Measurements from ENCODE around the gene CNPY2.
"Not testable (repeated sequence)": the region's sequence is repeated elsewhere in the genome, so short reads cannot be mapped to it uniquely, and the experiment has no call there.

CNPY2 gene

DNA sequence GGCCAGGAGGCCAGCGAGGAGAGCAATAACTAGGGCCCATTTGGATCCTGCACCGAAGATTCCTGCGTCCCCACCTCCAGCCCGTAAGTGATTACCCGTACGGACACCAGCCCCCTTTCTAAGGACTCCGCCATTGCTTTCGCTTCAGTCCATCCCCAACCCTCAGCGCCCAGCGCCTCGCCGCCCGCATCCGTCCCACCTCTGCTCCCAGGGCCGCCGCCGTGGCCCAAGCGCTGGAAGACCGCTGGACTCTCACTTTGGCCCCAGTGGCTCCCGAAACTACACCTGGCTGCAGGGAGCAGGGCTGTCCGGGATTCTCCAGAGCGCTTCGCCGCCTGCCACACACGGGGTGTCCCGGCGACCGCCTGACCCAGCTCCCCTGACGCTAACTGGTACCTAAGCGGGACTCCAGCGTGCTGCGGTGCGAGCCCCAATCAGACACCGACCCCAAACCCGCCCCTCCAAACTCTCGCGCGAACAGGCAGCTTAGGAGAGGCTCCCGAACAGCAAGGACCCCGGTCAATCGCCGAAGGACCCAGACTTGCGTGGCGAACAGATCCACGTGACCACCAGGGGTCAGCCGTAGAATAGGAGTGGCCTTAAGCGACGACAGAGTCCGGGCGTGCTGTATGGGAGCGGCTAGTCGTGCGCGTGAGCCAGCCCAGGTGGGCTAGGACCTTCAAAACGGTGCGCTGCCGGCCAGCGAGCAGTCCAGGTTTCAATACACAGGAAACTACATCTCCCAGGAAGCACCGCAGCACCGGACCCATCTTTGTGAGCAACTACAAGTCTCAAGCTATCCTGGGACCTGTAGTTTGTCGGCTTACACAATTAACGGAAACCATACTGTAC, at the start of gene CNPY2:
TSS of gene CNPY2 (minus strand) at position 367 of the 852 bp plus-strand sequence. CDS start 771 bp downstream, outside the sequence.
- peak; percentile 96 for DNase-seq (ENCODE audit: low read depth)

DNA sequence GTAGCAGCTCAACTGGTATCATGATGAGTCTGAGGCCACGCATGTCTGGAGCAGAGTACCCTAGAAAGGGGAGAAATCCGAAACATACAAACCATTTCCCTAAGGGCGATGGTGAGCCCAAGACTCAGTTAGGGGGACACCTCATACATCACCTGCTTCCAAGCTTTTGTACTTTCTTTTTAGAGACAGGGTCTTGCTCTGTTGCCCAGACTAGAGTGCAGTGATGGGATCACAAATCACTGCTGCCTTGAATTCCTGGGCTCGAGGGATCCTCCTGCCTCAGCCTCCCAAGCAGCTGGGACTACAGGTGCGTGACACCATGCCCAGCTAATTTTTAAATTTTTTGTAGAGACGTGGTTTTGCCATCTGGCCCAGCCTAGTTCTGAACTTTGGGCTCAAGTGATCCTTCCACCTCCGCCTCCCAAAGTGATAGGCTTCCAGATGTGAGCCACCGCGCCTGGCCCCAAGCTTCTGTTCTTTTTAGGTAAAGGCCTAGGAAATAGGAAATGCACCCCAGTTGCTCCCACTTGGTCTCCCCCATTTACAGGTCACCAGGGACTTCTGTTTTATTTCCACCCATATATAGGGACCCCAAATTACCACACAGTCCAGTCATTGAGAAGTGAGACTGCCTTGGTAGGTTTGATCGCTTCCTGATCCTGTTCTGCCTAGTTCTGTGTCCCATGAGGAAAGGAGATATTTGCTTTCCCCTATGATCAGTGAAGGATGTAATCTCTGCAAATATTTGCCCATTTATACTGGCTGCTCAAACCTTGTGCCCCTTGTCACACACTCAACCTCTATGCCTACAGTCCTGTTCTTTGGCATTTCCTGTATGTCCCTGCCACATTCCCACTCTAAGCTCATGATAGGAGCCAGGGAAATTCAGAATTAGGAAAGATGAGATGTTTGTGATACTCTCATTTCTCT, 46.6 kb upstream of the CNPY2 start, which contains the start of gene APOF:
TSS of gene APOF (minus strand) at position 728 of the 930 bp plus-strand sequence. CDS start at position 616, 112 bp downstream.
- DNase-seq (ENCODE audit: low read depth): no peak

DNA sequence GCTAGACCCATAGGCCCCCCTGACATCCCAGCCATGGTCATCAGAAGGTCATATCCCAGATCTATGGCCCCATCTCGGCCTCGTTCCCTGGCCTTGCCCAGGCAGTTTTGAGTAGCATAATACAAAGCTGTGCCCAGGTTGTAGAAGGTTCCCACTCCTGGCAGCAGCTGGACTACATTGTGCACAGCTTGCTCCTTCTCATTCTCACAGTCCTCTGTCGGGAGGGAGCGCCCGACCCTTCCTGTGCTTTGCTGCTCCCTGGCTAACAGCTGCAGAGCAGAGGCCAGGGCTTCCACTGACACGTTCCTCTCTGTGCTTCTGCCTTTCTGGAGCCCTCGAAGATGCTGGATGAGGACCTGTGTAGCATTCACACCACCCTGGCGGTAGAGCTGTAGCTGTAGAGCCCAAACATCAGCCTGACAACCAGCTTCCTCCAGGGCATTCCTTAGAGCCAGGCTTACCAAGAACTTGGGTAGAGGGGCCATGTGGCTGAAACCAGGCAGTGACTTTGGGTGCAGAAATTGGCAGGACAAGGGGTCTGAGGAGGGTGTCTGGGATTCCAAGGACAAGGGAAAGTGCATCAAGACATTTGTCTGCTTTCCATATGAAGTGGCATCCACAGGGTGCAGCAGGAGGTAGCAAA, 45.8 kb upstream of the CNPY2 start:
- no peak for DNase-seq (ENCODE audit: low read depth)

DNA sequence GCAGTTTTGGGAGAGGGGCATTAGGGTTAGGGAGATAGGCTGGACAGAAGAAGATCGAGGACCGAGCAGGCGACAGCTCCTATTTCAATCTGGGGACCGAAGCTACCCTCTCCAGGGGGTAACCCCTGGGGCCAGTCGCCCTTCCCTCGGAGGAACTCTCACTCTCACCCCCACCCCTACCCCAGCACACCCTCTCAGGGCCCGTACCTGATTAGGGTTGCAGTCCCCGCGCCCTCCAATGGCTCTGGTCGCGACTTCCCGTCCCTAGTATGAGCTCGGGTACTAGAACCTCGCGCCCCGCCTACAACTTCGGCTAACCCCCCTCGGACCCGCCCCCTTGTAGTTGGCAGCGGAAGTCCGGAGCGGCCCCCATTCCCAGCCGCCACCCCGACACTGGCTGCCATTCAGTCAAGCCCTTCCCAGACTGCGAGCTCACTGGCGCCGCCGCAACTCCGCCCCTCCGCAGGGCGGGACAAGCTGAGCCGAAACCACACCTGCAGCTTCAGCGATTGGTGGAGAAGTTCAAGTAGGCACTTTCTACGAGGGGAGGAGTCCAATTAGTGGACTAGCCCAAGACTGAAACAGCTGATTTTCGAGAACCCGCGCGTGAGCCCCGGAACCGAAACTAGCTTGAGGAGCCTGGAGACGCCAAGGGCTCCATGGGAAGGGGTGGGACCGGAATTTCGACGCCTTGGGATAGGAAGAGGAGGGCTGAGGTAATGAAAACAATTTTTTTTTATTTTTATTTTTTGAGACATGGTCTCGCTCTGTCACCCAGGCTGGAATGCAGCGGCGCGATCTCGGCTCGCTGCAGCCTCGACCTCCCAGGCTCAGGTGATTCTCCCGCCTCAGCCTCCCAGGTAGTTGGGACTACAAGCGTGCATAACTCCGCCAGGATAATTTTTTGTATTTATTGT, 44.3 kb upstream of the CNPY2 start, which contains the start of gene STAT2:
TSS of gene STAT2 (minus strand) at position 257 of the 917 bp plus-strand sequence. CDS start 3,536 bp downstream, outside the sequence.
- peak; percentile 100 for DNase-seq (ENCODE audit: low read depth)

DNA sequence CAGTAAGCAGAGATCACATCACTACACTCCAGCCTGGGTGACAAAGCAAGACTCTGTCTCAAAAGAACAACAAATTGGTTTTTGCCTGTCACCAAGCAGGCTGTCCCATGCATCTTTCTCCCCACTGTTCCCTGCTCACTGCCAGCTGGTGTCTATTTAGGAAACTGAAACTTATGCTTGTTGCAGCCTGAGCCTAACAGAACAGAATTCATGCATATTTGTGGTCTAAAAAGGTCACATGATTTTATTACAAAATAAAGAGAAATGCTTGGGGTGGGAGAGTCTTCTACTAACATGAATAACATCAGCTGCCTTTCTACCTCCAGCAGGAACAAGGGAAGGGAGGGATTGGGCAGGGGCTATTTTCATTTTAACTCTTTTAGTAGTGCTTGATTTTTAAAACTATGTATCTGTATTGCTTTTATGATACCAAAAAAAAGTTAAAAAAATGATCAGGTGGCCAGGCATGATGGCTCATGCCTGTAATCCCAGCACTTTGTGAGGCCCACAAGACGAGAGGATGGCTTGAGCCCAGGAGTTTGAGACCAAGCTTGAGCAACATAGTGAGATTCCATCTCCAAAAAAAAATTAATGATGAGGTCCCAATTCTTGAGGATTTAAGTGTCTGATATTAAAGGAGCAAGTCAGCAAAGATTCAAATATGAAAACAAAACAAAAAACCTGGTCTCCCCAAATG, 43.2 kb upstream of the CNPY2 start:
- DNase-seq (ENCODE audit: low read depth): peak; percentile 88

DNA sequence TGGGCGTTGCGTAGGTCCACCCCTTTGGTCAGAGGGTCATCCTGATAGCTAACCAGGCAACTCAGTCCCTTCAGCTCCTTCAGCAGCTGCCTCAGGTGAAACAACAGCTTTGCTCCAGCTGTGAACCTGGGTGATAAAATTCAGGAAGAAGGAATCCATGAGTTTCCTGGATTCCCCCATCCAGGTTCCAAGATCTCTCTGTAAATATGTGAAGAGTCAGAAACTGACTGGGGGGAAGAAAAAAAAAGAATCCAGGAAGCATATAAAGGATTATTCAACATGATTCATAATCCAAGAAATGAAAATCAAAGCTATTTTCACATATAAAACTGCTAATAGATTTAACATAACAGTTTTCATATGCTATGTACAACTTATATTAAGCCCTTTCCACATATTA, 35.5 kb upstream of the CNPY2 start:
- DNase-seq (ENCODE audit: low read depth): no peak

DNA sequence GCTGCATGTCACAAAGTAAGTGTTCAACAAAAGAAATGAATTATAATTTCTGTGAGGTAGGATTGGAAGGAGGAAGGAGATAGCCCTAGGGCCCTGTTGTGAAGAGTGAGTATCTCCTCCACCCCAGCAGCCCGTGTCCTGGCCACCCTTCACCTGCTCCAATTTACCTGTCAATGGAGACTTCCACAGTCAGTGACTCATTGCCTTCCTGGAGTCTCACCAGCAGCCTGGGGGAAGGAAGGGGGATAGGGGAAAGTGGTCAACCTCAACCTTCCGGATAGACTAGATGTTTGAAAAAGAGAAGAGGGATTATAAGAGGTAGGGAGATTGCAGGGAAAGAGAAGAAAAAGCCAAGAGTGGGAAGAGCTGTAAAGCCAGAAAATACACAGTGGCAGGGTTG, 34.9 kb upstream of the CNPY2 start:
- DNase-seq (ENCODE audit: low read depth): no peak

DNA sequence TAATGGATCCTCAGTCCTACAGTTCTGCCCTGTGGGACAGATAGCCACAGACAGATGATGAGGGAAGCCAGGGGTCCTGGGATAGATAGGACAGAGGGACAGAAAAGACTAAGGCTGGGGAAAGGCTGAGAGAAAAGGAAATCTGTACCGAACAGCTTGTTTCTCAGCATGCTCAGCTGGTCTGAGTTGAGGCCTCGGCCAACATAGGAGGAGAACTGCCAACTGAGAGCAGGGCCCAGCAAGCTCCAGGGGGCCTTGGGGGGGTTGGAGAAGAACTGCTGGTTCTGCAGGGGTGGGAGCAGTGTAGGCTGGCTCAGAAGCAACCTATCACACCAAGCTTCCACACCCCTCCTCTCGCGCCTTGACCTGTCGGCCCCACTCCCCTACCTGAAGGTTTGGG, 33.0 kb upstream of the CNPY2 start:
- DNase-seq (ENCODE audit: low read depth): no peak

DNA sequence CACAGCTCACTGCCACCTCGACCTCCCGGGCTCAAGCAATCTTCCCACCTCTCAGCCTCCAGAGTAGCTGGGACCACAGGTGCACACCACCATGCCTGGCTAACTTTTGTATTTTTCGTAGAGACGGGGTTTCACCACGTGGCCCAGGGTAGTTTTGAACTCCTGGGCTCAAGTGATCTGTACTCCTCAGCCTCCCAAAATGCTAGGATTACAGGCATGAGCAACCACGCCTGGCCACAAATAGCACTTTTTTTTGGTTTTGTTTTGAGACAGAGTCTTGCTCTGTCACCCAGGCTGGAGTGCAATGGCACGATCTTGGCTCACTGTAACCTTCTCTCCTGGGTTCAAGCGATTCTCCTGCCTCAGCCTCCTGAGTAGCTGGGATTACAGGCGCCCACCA, 31.5 kb upstream of the CNPY2 start:
- DNase-seq (ENCODE audit: low read depth): not testable (repeated sequence)

DNA sequence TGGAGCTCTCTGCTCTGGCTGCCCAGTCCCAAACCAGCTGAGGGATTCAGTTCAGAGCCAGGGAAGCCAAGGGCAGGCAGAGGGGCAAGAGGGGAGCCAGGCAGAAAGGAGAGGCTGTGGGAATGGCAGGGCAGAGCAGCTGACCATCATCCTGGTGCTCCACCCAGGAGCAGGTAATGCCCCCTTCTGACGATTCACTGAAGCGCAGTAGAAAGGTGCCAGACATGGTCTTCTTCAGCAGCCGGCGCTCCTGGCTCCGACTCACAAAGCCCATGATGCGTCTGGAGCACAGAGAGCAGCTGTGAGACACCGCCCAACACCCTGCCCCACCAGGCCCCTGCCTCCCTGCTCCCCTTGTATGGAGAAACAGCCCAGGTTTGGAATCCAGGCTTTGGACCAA, 30.9 kb upstream of the CNPY2 start:
- DNase-seq (ENCODE audit: low read depth): peak; percentile 26

DNA sequence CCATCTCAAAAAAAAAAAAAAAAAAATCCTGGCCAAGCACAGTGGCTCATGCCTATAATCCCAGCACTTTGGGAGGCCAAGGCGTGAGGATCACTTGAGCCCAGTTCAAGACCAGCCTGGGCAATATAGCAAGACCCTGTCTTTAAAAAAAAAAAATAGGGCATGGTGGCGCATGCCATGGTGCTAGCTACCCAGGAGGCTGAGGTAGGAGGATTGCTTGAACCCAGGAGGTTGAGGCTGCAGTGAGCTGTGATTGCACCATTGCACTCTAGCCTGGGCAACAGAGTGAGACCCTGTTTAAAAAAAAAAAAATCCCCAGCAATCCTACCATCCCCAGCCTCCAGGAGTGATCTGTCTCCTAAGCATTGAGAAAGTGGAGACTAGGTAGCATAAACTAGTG, 26.5 kb upstream of the CNPY2 start:
- DNase-seq (ENCODE audit: low read depth): not testable (repeated sequence)

DNA sequence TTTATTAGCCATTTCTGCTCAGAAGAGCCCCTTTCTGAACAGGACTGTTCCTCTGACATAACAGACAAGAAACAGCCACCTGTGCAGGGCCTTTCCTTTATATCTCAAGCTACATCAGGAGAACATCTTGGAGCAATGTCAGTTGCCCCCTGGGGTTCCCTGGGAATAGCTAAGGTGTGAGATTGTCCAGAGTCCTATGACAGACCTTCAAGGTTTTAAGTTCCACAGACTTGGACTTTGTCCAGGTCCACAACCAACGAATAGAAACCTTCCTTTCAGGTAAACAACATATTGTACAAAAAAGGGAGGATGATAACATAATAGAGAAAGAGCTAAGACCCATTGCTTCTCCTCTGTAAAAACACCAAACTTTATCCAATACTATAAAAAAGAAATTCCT, 25.8 kb upstream of the CNPY2 start:
- no peak for DNase-seq (ENCODE audit: low read depth)

DNA sequence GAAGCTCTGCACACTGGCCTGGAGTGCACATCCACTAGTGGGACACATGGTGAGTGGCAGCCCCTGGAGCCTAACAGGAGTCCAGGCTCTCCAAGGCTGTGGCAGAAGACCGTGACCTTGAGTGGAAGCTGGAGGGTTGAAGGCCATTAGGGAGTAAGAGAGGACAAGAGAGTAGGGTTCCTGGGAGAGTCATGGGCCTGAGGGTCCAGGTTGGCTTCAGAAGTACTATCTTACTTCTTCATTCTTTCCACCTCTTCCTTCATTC, 23.3 kb upstream of the CNPY2 start:
- DNase-seq (ENCODE audit: low read depth): no peak

DNA sequence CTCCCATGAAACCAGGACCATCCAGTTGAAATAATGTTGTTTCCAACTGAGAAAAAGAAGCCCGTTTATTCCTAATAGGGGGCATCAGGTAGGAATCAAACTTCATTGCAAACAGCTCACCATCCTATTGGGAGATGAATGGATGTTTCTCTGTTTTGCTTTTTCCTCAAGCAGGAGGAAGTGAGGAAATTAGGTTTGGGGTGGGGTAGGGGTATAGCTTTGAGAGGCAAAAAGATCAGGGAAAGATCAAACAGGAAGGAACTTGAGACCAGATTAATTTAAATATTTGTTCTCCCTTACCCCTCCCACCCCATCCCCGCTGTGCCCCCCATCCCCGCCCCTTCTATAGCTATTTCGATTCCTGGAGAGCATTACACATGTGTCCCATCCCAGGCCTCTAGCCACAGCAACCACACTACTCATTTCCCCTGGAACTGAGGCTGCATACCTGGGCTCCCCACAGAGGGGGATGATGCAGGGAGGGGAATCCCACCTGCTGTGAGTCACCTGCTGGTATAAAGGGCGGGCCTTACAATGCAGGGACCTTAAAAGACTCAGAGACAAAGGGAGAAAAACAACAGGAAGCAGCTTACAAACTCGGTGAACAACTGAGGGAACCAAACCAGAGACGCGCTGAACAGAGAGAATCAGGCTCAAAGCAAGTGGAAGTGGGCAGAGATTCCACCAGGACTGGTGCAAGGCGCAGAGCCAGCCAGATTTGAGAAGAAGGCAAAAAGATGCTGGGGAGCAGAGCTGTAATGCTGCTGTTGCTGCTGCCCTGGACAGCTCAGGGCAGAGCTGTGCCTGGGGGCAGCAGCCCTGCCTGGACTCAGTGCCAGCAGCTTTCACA, 22.7 kb upstream of the CNPY2 start, which contains the start of gene IL23A:
TSS of gene IL23A (plus strand) at position 577 of the 850 bp plus-strand sequence. CDS start at position 738, 161 bp downstream.
- peak; percentile 31 for DNase-seq (ENCODE audit: low read depth)

DNA sequence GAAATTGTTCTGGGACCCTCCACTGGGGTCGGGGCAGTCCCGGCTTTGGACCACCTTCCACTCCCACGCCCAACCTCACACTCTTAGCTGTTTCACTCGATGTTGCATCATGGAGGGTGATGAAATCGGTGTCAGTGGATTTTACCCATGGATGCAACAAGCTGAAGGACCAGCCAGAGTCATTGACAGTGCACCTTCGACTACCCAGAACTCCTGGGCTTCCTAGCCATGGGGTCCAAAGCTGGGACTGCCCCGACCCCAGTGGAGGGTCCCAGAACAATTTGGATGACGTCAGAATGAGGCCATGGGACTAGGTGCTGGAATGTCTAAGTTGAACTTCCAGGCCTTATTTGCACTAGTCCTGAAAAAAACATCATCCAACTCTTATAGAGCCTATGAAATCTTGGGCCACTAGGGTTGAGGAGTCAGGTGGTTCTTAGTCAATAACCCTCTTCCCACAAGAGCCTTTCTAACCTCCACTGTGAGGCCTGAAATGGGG, 22.0 kb upstream of the CNPY2 start:
- peak; percentile 51 for DNase-seq (ENCODE audit: low read depth)

DNA sequence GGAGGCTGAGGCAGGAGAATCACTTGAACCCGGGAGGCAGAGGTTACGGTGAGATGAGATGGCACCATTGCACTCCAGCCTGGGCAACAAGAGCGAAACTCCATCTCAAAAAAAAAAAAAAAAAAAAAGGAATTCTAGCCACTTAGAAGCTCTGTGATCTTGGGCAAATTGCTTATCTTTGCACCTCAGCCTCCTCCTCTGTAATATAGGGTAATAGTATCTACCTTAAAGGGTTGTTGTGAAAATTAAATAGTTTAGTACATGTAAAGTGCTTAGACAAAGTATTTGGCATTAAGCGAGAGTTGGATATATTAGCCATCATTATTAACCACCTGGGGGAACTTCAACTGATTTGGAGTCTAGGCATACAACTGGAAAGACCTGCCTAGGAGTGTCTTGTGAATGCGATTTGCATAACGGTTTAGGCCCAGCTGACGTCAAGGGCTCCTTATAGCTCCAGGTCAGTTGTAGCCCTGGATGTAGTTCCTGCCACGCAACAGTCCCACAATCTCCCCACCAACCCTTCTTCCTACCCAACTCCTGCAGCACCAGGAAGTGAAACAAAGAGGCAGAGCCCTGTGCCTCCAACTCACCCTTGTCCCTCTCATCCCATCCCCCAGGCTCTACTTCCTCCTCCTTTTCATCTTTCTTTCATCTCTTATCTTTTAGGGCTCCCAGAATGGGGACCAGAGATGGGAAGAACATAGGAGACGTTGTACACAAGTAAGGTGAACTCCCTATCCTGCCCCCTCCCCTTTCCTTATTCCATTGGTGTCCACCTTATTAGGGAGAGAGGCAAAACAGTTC, 20.8 kb upstream of the CNPY2 start:
- no peak for DNase-seq (ENCODE audit: low read depth)

DNA sequence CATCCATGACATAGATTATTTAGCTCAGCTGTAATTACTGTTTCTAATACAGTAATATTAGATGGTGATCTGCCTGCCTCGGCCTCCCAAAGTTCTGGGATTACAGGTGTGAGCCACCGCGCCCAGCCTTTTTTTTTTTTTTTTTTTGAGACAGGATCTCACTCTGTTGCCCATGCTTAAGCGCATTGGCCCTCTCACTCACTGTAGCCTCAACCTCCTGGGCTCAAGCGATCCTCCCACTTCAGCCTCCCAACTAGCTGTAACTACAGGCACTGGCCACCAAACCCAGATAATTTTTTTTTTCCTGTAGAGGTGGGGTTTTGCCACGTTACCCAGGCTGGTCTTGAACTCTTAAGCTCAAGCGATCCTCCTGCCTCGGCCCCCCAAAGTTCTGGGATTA, 19.7 kb upstream of the CNPY2 start:
- DNase-seq (ENCODE audit: low read depth): not testable (repeated sequence)

DNA sequence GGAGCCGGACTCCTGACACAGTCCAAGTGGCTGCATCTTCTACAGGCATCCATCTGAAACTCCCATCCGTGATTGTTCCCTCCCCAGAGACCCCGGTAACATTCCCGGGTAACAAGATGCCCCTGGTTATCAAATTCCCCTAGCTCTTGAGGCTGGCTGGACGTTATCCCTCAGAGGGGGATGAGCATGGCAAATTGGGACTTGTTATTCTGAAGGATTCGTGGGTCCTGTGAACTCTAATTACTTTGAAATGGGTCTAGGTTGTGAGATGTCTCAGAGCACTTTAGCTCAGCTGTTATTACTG, 18.7 kb upstream of the CNPY2 start:
- no peak for DNase-seq (ENCODE audit: low read depth)
